GOT3 (cell line): ENCODE results near the gene KRTAP5-5.
A peak's percentile ranks its signal among the peaks of the same experiment; 100 is the strongest.
"Not testable (repeated sequence)": the region's sequence is repeated elsewhere in the genome, so short reads cannot be mapped to it uniquely, and the experiment has no call there.

ENCODE experiments used
- DNase-seq: peaks from one replicate; lab custom pipeline; 2025; ENCODE audit warnings: mixed read lengths; lab: John Stamatoyannopoulos, UW

Gene KRTAP5-5

DNA sequence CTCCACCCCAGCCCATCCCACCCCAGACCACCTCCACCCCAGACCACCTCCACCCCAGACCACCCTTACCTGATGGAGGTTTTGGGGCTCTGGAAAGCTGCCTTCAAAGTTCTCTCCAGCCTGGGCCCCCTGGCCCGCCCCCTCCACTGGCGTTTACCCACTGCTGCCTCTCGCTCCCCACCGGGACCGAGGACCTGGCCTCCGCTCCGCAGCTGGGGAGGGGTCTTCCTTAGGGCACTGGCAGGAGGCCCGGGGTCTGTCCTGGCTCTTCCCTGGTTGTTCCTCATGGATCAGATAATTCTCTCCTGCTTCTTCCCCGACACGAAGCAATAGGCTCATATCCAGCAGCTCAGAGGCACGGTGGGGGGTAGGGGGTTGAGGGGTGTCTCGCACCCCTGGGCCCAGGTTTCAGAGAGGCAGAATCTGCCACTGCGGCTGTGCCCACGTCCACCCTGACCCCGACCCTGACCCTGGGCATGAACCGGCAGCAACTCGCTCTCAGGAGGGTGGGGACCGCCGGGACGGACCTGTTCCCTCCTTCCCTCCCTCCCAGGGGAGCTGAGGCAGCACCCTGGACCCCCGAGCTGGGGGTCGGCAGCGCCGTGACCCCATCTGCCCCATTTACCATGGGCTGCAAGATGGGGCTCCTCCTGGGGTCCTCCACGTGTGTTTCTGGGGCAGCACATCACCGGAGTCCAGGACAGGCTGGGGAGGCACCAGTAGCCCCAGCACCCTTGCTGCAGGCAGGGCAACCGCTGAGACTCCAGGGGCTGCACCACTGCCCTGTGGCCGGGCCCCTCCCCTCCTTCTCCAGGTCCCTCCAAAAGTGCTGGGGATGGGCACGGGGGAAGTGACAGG lies 12.9 kb downstream of the KRTAP5-5 start:
- DNase-seq: no peak

DNA sequence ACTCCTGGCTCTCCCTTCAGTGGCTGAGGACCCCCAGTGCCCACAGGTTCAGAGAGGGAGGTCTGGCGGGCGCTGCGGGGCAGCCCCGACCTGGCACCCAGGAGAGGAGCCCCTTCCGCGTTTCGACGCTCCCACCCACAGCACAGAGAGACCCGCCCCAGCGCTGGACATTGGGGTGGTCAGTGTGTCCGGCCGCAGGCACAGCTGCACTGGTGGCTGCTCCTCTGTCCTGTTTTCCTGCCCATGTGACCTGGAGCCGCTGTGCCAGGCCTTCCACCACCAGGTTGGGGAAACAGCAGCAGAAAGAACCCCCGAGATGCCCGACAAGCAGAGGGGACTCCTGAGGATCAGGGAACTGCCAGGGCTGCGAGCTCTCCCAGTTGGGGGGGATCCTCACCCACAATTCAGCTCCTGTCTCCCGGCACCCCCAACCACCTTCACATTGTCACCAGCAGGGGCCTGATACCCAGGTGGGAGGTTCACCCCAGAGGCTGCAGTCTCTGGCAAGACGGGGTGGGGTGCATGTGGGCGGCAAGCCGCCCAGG lies 13.6 kb downstream of the KRTAP5-5 start:
- no peak for DNase-seq

DNA sequence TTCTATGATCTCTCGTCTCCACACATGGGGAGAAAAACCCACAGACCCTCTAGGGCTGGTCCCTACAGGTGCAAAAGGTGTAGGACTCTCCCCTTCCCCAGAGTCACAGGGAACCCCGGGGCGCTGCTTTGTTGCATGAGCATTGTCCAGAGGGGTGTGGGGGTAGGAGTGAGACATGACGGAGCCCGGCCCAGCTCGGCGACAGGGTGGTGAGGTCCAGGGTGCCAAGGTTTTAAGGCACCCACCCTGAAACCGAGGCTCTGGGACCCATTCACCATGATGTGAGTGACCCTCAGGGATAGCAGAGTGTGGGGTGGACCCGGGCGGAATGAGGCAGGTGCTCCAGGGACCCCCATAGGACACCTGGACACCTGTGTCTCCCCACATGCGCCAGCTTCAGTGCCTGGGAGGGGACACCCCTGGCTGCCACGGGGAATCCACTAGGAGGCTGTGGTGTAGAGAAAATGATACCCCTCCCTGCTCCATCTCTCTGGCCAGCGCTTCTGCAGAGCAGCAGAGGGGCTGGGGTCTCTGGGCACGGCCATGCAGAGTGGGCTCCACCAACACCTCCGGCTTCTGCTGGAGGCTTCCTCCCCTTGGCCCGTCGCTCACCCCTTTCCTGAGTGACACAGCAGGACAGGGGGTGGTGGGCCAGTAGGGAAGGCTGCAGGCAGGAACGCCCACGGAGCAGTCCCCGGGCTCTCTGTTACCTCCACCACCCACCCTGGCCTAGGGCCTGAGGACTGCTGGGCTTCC lies 15.2 kb downstream of the KRTAP5-5 start:
- no peak for DNase-seq

DNA sequence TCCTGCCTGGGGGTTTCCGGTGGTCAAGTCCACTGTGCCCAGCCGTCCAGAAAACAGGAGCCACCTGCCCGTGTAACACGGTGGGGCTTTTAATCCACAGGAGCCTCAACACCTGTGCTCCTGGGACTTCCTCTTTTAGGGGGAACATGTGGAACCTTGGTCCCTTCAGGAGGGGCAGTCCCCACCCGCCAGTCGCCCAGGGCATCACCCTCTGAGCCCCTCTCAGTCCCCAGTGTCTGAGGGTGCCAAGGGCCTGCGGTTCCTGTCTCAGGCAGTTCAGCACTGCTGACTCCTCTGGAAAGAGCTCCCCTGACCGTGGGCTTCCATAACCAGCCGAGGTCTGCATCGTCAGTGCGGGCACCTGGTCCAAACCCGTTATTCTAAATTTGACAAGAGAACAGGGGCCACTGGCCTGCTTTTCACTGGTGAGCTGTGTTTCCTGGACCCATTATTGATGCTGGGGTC lies 15.8 kb downstream of the KRTAP5-5 start:
- no peak for DNase-seq

DNA sequence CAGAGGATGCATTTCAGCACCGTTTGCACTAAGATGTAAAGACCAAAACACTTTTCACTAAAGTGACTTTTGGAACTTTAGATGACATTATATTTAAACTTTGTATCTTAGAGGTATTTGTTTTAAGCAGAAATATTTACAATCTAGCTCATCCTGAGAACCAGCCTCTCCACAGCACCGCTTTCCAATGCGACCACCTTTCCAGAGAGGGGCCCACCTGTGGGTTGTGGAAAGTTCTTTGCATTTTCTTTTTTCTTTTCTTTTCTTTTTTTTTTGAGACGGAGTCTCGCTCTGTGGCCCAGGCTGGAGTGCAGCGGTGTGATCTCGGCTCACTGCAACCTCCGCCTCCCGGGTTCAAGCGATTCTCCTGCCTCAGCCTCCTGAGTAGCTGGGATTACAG lies 17.0 kb downstream of the KRTAP5-5 start:
- DNase-seq: not testable (repeated sequence)

DNA sequence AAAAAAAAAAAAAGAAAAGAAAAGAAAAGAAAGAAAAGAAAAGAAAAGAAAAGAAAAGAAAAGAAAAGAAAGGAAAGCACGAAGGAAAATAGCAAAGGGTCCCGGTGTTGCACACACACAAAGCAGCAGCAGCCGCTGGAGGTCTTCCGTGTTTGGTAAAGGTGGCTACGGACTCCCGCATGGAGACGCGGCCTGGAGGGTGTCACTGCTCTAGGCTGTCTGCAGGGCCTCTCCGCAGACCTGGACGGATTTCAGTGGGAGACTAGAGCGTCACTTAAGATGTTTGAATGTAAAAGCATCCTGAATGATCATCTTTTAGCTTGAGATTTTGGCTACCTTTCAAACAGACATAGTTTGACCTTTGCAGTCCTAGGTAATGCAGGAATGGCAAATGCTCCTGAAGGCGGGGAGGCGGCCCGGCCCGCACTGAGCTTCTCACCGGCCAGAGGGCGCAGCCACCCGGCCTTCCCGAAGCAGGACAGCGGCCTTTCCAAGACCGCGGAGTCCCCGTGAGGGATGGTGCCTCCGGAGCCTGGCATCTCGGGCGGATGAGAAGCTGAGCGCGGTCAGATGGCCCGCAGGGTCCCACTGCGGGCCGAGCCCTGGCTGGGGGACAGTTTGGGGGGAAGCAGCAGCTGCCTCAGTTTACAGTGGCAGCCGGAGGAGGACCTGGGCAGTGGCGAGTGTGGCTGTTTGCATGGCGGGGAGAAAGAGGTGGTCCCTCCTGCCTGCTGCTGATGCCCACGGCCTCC lies 18.5 kb downstream of the KRTAP5-5 start:
- no peak for DNase-seq

DNA sequence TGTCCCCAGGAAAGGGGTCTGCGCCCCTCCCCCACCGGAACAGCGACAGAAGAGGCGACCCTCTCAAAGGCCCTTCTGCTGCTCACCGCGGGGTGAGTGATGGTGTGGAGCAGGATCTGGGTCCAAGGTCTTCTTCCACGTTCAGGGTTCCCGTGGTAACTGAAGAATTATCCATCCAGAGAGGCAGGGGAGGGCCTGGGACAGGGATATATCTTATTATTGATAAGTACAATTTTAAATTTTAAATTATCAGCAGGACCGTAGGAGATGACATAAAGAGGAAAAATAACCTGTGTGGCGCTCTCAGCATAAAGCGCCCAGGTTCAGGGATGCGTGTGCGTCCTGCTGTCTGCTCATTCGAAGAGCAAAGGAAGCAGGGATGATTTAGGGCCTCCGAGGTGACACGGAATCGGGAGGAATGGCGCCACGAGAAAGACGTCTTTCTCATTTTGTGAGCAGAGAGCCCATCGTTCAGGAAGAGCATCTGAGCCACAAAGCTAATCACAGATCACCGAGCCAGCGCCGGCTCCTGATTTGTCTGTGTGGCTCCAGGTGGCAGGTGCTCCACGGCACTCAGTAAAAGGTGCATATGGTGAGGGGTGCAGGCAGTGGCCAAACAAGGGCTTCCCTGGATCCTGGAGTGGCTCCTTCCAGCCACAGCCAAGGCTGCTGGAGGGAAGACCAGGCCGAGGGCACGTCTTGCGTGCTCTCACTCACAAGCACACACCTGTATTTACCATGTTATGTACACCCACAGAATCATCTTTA lies 19.3 kb downstream of the KRTAP5-5 start:
- no peak for DNase-seq

DNA sequence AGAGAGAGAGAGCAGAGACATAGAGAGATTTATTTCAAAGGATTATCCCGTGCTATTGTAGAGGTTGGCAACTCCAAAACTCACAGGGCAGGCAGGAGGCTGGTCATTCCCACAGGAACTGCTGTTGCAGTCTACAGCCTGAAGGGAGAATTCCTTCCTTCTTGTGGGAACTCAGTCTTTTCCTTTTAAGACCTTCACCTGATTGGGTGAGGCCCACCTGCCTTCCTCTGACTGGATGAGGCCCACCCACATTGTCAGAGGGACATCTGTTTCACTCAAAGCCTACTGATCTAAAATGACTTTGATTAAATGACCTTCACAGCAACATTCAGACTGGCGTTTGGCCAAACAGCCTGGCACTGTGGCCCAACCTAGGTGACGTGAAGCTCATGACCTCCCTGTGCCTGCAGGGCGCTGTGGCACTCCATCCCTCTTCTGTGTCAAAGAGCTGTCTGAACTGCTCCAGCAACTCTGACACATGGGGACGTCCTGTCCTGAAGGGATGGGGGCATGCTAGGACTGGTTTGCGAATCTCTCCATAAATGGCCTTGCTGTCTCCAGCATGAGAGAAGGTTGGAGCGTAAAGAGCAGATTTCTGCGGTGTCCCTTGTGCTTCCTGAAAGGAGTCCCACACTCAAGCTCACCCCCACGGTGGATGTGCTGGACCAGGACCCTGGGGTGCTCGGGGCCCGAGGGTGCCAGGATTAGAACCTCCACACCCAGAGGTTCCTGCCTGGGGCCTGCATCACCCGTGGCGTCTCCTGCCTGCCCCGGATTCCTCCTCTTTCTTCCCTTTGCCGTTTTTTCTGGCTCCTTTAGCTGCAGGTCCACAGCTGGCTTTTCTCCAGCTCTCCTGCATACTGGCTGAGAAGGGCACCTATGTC lies 20.7 kb downstream of the KRTAP5-5 start:
- DNase-seq: no peak

DNA sequence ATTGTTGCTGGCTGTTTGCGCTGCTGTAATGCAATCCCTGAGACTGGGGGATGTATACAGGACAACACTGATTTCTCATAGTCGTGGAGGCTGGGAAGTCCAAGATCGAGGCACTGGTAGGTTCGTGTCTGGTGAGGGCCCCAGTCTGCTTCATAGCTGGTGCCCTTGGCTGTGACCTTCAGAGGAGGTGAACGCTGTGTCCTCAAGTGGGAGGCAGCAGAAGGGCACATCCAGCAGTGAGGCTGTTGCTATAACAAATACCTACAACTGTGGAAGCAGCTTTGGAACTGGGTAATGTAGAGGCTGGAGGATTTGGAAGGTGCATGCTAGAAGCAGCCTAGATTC lies 21.3 kb downstream of the KRTAP5-5 start:
- DNase-seq: no peak

DNA sequence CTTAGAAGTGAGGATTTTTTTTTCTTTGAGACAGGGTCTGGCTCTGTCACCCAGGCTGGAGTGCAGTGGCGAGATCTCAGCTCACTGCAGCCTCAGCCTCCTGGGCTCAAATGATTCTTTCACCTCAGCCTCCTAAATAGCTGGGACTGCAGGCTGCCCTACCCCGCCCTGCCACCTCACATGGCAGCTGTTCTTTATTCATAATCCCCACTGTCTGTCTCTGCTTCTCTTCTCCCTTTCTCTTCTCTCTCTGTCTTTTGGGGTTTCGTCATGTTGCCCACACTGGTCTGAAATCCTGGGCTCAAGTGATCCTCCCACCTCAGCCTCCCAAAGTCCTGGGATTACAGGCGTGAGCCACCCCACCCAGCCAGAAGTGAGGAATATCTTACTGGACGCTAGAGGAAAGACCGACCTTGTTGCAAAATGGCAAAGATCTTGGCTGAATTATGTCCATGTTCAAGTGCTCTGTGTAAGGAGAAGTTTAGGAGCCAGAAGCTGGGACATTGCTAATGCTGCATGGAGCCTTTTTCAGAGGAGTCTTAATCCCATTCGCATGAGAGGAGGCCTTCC lies 21.9 kb downstream of the KRTAP5-5 start:
- no peak for DNase-seq

DNA sequence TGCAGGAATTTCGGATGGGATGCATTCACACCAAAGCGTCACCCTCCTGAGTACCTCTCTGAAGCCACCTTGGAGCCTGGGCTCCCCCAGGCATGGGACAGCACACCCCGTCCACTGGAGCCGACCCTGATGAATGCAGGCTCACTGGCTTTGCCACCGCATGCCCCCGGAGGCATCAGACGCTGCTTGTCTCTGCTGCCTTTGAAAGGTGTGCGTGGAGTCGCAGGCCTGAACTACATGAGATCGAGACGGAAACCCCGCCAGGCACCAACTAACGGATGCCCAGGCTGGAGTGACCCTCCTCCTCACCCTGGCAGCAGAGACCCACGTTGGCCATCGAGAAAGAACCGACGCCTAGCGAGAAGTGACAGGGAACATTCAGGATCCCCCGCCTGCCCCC lies 22.5 kb downstream of the KRTAP5-5 start:
- no peak for DNase-seq

DNA sequence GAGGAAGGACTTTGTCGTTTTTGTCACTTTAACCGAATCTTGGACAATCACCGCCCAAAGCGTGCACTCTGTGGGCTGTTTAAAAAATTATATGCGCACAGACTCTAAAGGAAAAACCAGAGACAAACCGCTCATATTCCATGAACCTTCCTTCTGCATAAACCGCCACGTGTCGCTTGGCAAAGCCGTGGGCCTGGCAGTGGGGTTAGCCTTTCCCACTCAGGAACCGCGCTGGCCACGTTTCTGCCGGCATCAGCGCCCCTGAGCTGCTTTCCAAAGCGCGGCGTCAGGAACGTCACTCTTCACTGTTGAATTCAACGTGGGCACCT lies 22.8 kb downstream of the KRTAP5-5 start:
- no peak for DNase-seq

DNA sequence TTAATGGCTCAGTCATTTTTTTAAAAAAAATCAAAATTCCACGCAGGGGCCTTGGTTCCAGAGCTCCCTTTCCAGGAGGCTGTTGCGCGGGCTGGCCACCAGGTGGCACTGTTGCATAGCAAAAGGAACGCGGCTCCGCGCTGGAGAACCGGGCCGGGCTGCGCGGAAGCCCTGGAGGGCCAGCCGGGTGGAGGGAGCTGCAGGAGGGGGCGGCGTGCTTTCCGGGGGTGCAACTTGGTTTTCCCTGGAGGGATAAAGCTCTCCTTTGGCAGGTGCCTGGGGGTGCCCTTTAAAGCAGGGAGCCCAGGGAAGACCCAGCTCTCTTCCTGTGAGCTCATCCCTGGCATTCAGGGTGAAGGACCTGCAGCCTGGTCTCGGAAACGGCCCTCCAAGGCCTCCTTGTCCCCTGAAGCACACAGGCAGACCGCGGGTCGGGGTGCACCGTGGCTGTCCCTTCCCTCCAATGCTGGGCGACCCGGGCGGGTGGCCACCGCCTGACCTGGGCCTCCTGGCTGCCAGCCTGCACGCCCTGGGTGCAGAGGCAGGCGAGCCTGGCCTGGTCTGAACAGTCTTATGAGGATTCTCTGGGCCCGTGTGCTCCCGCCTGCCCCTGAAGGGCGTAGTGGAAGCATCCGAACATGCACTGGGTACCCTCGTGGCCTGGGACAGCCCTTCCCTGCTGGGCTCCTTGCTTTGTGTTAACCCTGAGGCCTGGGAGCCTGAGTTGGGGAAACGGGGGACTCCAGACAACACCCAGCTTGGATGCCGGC lies 23.4 kb downstream of the KRTAP5-5 start:
- DNase-seq: peak; percentile 2

DNA sequence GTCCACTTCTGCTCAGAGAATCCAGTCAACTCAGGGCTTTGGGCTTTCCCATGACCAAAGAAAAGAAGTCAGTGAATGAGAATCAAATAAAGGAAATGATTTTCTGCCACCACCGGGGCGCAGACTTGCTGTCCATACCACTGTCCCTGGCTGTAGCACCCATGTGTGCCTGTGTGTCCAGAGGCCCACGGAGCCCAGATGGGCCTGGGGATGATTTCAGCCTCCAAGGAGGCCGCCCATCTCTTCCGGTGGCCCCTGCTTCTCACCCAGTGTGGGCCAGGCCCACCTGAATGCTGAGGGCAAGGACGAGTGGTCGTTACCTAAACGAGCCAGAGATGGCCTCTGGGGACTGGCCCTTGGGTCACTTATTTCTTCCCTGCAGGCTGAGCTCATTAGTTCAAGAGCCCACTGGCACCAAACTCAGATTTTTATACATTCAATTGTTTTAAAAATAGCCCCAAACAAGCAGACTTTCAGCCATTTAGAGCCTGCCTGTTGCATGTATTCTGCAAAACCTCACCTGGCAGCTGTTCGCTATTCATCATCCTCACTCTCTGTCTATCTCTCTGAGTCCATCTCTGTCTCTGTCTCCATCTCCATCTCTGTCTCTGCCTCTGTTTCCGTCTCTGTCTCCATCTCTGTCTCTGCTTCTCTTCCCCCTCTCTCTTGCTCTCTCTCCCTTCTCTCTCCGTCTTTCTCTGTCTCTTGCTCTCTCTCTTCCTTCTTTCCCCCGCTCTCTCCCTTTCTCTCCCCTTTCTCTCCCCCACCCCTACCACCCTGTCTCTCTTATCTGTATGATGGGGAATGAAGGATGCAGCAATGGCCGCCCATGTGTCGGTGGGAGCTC lies 24.2 kb downstream of the KRTAP5-5 start:
- DNase-seq: no peak

DNA sequence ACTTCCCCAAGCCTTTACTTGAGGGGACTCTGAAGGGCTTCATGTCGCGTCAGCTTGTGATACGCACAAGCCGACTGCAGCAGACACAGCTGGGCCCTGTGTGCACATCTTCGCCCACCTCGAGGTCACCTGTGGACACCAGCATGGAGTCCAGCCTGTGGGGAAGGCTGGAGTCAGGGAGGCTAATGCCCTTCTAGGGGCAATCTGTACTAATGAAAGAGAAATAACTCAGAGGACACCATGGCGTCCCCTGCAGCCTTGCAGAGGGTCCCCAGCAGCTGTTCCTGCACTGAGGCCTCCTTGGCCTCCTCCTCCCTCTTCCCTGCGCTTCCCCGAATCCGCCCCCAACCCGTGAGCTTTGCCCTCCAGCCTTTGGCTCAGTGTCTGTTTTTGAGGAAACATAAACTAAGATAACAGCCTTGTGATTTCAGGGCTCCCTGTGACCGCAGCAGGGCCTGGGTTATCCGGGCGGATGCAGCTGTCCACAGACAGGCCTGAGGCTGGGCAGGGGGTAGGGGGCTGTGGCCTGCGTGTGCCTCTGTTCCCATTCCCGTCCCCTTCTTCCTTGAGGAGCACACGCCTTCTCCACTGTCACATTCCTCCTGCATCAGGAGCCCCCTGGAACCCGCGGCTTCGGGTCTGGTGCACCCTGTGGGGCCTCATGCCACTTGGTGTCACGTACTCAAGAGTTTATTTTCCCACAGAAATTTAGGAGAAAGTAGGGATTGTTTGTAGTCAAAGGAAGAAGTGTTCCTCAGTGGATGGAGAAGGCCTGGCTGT lies 25.0 kb downstream of the KRTAP5-5 start:
- DNase-seq: no peak

DNA sequence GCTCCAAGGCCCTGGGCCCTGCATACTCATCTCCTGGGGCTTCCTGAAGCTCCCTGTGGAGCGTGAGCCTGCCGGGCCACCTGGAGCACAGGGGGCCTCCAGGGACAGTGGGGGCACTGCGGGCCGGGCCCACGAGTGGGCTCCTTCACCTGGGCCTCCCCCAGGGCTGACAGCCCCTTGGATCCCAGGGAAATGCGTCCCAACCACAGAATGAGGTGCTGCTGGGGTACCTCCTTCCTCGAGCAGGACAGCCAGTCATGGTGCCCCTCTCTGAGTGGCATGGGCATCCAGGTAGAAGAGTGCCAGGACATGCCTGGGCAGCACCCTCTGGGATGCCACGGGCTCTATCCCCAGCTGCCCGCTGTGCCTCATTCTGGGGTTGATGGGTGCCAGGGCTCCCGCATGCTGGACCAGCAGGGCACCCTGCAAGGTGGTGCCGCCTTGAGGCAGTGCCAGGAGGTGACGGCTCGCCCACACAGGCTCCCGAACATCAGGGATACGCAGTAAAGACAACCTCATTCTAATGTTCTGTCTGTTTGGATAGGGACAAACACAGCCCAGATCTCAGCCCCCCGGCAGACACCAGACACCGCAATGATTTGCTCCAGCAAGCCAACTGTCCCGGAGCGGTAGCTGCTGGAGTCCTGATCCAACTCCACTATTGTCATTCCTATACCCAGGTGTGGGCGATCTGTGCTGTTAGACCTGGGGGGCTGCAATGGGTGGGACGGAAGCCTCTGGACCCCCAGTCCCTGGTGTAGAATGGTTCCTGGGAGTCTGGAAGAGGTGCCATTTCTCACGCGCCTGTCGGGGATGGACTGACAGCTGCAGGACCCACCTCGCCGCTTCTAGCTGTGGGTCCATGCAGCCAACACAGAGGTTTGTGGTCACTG lies 25.8 kb downstream of the KRTAP5-5 start:
- DNase-seq: no peak

DNA sequence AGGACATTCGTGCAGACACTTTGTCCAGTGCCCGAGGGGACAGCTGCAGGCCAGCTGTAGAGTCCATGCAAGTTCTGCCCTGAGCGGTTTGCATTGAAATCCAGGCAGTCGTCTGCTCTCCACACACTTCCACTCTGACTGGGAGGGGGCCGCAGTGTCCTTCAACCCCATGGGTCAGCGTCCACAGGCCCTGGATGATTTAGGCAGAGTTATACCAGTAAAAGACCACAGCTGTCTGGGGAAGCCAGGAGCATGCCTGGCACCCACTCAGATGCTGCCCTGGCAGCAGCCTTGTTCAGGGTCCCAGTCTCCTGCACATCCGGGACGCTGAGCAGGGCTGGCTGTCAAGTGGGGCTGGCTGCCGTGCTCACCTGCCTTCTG lies 26.5 kb downstream of the KRTAP5-5 start:
- no peak for DNase-seq
